ENCODE results near the gene DCBLD2.

DNA sequence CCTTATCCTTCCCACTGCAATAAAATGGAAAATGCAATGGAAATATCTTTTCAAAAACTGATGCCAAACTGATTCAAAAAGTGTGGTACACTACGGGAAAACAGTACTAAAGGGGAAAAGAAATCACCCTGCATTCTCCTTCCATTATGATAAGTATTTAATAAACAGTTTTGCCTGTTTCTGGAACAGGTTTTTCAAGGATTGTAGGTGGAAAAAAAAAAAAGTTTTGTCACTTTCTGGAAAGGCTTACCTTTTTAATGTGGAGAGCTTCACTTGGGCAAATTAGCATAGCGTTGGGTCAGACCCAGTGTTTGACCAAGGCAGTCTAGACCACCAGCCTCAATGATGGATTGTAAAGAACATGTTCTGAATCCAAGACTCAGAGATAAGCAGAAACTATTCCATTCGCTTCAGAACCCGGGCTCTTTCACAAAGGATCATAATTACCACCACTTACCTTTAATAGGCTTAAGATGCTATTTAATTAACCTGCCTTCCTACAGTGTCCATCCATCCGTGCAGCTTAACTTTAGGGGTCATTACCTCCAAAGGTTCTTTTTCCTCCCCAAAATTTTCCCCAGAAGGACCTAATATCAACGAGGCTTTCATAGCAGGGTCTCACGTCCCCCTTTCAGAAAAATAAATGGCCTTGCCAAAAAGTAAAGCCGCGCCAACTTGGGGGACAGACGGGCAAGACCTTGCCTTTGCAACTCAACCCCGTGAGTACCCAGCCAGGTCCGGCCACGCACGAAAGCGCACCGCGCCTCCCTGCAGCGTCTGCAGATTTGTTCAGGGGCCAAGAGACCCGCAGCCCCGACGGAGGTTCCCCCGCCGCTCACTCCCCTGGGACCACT, 1.0 kb downstream of the DCBLD2 start:
- TF ChIP-seq, protein P1, sequence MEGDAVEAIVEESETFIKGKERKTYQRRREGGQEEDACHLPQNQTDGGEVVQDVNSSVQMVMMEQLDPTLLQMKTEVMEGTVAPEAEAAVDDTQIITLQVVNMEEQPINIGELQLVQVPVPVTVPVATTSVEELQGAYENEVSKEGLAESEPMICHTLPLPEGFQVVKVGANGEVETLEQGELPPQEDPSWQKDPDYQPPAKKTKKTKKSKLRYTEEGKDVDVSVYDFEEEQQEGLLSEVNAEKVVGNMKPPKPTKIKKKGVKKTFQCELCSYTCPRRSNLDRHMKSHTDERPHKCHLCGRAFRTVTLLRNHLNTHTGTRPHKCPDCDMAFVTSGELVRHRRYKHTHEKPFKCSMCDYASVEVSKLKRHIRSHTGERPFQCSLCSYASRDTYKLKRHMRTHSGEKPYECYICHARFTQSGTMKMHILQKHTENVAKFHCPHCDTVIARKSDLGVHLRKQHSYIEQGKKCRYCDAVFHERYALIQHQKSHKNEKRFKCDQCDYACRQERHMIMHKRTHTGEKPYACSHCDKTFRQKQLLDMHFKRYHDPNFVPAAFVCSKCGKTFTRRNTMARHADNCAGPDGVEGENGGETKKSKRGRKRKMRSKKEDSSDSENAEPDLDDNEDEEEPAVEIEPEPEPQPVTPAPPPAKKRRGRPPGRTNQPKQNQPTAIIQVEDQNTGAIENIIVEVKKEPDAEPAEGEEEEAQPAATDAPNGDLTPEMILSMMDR (conservative IDR thresholded peaks at IDR 0.05; ENCODE audit: low read depth, low read length), result no peak
- no peak for TF ChIP-seq EZH2 (IDR thresholded peaks at IDR 0.05; ENCODE audit: borderline replicate concordance, low read depth, low read length, poor library complexity, severe bottlenecking)
